HepG2 (cell line): Measurements from ENCODE around the gene MGMT. TPM values are rescaled to one million over a fixed set of nuclear protein-coding genes. Genes with fewer than 3 reads are reported as not detected.

Experiments used
- ATAC-seq: fragments of 200-7000 bp; cut with Tn5 transposase; 3 replicates; pipeline ENCODE4 v1.9.1; 2020; ENCODE audit warnings: mild to moderate bottlenecking, moderate library complexity
- BruUV-seq: library from RNA; stranded (reverse); fragments of 400-500 nt; replicated peaks from 2 replicates; lab custom pipeline; 2021; lab: Mats Ljungman, UMichigan
- CTCF ChIA-PET: fragments of 300-600 bp; formaldehyde crosslinking; extraction: SDS; loops from one replicate; lab custom pipeline; 2021; ENCODE audit warnings: low total read pairs, inconsistent platforms, low intra/inter-chr PET ratio; lab: Yijun Ruan, JAX
- POLR2A ChIA-PET: fragments of 350-600 bp; sonication (Branson Sonifier 250); formaldehyde crosslinking; loops from one replicate; lab custom pipeline; 2020; ENCODE audit warnings: antibody characterized with exemption, inconsistent platforms; lab: Yijun Ruan, JAX
- DNase-seq: peaks from one replicate; pipeline ENCODE4 v3.0.0-alpha.2; 2015; ENCODE audit warnings: low spot score
- FAIRE-seq: peaks from 3 replicates; lab custom pipeline; 2011; peaks lifted over from hg19 to GRCh38; lab: Jason Lieb, UNC
- H2AFZ ChIP-seq: one replicate; pipeline ENCODE4 v1.6.1; 2011; ENCODE audit warnings: low read length, inconsistent platforms
- H3K27ac ChIP-seq: fragments of 300-600 bp; 3 replicates; pipeline ENCODE4 v1.8.0; 2011; ENCODE audit warnings: mixed run types, mild to moderate bottlenecking, mixed read lengths, low read length, inconsistent platforms; ENCODE audit not compliant: insufficient read depth; ENCODE audit errors: extremely low read length
- H3K27me3 ChIP-seq, 2 experiments: fragments of 200-600 bp in 1 of 2; 2 replicates in 1 of 2; 3 replicates in 1 of 2; pipeline versions ENCODE4 v1.6.0 to v1.8.0; 2011; ENCODE audit warnings: low read length in 2 of 2, mild to moderate bottlenecking in 2 of 2, moderate library complexity in 2 of 2, inconsistent platforms in 1 of 2; ENCODE audit not compliant: insufficient read depth in 2 of 2, control insufficient read depth in 1 of 2
- H3K36me3 ChIP-seq, 2 experiments: fragments of 200-600 bp in 1 of 2; replicated peaks in 1 of 2; 2 replicates in 1 of 2; 3 replicates in 1 of 2; pipeline versions ENCODE4 v1.5.1 to v1.8.0; 2011; ENCODE audit warnings: low read length in 2 of 2, inconsistent platforms in 1 of 2; ENCODE audit not compliant: insufficient read depth in 2 of 2, control insufficient read depth in 1 of 2
- H3K4me1 ChIP-seq: 2 replicates; pipeline ENCODE4 v1.5.1; 2012; ENCODE audit warnings: low read length, inconsistent platforms; ENCODE audit not compliant: insufficient read depth
- H3K4me2 ChIP-seq: 2 replicates; pipeline ENCODE4 v1.6.0; 2011; ENCODE audit warnings: low read depth, low read length, inconsistent platforms
- H3K4me3 ChIP-seq, 3 experiments: fragments of 200-600 bp in 1 of 3; sonication (generic), shearing (Covaris generic) in 1 of 3; replicated peaks in 1 of 3; 2 replicates each; pipeline ENCODE4 v1.5.1; 2011 to 2016; ENCODE audit warnings: low read length in 3 of 3, inconsistent platforms in 2 of 3, low read depth in 2 of 3, mild to moderate bottlenecking in 2 of 3, control low read depth in 1 of 3, mixed read lengths in 1 of 3; ENCODE audit not compliant: insufficient read depth in 1 of 3
- H3K79me2 ChIP-seq: one replicate; pipeline ENCODE4 v1.6.1; 2011; ENCODE audit warnings: low read length, inconsistent platforms; ENCODE audit not compliant: insufficient read depth
- H3K9ac ChIP-seq: 2 replicates; pipeline ENCODE4 v1.6.0; 2011; ENCODE audit warnings: mild to moderate bottlenecking, low read depth, low read length, inconsistent platforms; ENCODE audit not compliant: insufficient read depth
- H3K9me3 ChIP-seq: 2 replicates; pipeline ENCODE4 v1.5.1; 2012; ENCODE audit warnings: mild to moderate bottlenecking, low read length
- H4K20me1 ChIP-seq: 2 replicates; pipeline ENCODE4 v1.6.0; 2011; ENCODE audit warnings: inconsistent platforms, mild to moderate bottlenecking, low read length, moderate library complexity; ENCODE audit not compliant: insufficient read depth
- BCL6 ChIP-seq: IDR thresholded peaks from 2 replicates; pipeline ENCODE4 v1.6.1; 2016; ENCODE audit warnings: missing genetic modification reagents, missing compliant biosample characterization
- MED13 ChIP-seq: sonication (generic); formaldehyde crosslinking; IDR thresholded peaks from 2 replicates; pipeline ENCODE4 v1.5.0; 2020; ENCODE audit warnings: missing genetic modification reagents
- MLLT10 ChIP-seq: sonication (generic); formaldehyde crosslinking; IDR thresholded peaks from 2 replicates; pipeline ENCODE4 v1.4.0; 2020; ENCODE audit warnings: missing genetic modification reagents
- RFXANK ChIP-seq: IDR thresholded peaks from 2 replicates; pipeline ENCODE4 v1.6.1; 2016
- STAG1 ChIP-seq: sonication (generic); formaldehyde crosslinking; IDR thresholded peaks from 2 replicates; pipeline ENCODE4 v1.4.0; 2020; ENCODE audit warnings: missing genetic modification reagents
- ZBTB20 ChIP-seq: sonication (generic); formaldehyde crosslinking; IDR thresholded peaks from 2 replicates; pipeline ENCODE4 v1.8.1; 2023; ENCODE audit warnings: missing genetic modification reagents, low read depth, mild to moderate bottlenecking, borderline replicate concordance
- ZMAT3 ChIP-seq: sonication (generic); formaldehyde crosslinking; conservative IDR thresholded peaks from 2 replicates; pipeline ENCODE4 v1.7.0; 2021; ENCODE audit warnings: missing genetic modification reagents
- ZNF251 ChIP-seq: sonication (generic); formaldehyde crosslinking; IDR thresholded peaks from 2 replicates; pipeline ENCODE4 v1.9.0; 2021; ENCODE audit warnings: mild to moderate bottlenecking, missing genetic modification reagents
- ZNF337 ChIP-seq: sonication (generic); formaldehyde crosslinking; IDR thresholded peaks from 2 replicates; pipeline ENCODE4 v1.5.1; 2020; ENCODE audit warnings: missing genetic modification reagents, low read depth, mild to moderate bottlenecking, borderline replicate concordance
- WGBS: methylation state at CpG from one replicate; pipeline ENCODE4 v1.1.6; 2017; ENCODE audit warnings: low lambda C conversion rate; 5-methylcytosine and 5-hydroxymethylcytosine counted together
- in situ Hi-C: cut with HindIII; loops from 2 replicates; pipeline ENCODE4 v1.10.0; 2017; ENCODE audit warnings: low pct_unique_long_range_greater_than_20kb; ENCODE audit not compliant: extremely low pct_ligation_motif_present
- intact Hi-C: fragments of 100-400 bp; cut with micrococcal nuclease; formaldehyde crosslinking; loops from one replicate; pipeline ENCODE4 v1.10.0; 2022; ENCODE audit not compliant: unreplicated experiment
- polyA plus RNA-seq, 8 experiments: library from polyadenylated mRNA; depleted of rRNA in 3 of 8; stranded (reverse) in 7 of 8; unstranded in 1 of 8; fragments of >200 nt; fragmentation: Illumina TruSeq in 4 of 8; extraction: Trizol in 4 of 8; gene quantifications; 2 replicates each; pipeline versions ENCODE4 v1.2.1 to v1.2.3, GENCODE V29; 2011 to 2016; ENCODE audit warnings: low read depth in 4 of 8, missing spikeins in 1 of 8, mixed read lengths in 1 of 8; ENCODE audit not compliant: insufficient read depth in 1 of 8
- total RNA-seq, 5 experiments: library from RNA; depleted of rRNA; stranded (reverse); fragments of >200 nt; fragmentation: Illumina TruSeq; extraction: Trizol; gene quantifications; 2 replicates each; pipeline ENCODE4 v1.2.3, GENCODE V29; 2016; ENCODE audit warnings: low read depth in 1 of 5
- TF ChIP-seq, protein P1 (sequence below): sonication (generic); formaldehyde crosslinking; IDR thresholded peaks from 2 replicates; pipeline ENCODE4 v1.4.0; 2020; ENCODE audit warnings: missing genetic modification reagents
- TF ChIP-seq, protein P2 (sequence below): sonication (generic); formaldehyde crosslinking; IDR thresholded peaks from 2 replicates; pipeline ENCODE4 v1.4.0; 2020; ENCODE audit warnings: missing genetic modification reagents, borderline replicate concordance

Gene MGMT
- total and polyA plus RNA-seq, 2 of the 13 experiments (the other 11 are each of a cell fraction or from before 2014, with no cell fraction given): 12.0 to 19.5 TPM

DNA sequence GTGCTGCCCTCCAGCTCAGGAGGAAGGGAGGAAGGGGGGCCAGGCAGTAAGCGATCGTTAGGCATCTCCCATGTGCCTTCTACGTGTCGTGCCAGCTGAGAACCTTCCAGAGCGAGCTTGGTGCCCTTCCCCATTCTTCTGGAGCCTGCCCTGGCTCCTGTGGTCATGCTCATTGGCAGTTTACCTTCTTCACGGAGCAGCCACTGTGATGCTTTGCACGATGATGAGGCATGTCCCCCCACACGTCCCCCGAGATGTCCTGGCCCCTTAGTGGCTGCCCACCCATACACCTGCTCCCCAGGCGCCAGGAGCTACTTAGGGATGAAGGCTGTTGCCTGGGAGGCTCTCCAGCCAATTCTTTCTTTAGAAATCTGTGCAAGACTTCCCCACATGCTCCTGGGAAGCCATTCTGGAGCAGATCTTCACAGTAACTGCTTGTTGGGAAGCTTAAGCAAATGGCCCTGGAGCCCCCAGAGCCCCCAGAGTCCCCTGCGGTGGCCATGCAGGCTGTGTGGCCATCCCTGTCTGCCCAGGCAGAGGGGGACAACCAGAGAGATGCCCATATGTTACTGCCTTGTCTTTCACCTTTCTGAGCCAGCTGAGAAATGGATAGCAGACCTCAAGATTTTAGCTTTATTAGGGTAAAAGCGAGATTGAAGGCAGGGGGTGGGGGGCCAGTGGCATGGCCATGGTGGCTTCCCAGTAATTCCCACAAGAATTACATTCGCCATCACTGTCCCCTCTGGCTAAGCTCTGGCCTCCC, 298.0 kb downstream of the MGMT start:
- ChIA-PET CTCF (no interaction called here), POLR2A (no interaction called here)
- Histone ChIP-seq H3K79me2 (no peaks in the 10 kb centered on the region), H3K4me2 (no peak overlapping the region), H3K27me3 (no peaks in the 10 kb centered on the region), H2AFZ (no peak overlapping the region), H3K4me1 (no peaks in the 10 kb centered on the region), H3K27ac (no peak overlapping the region), H3K4me3 (no peak overlapping the region), H3K36me3 (no peaks in the 10 kb centered on the region), H3K9ac (no peak overlapping the region), H4K20me1 (no peaks in the 10 kb centered on the region), H3K9me3 (no peaks in the 10 kb centered on the region)
- 71% methylated on average over 3 of the region's 13 CpGs for WGBS
- DNase-seq (no peak), ATAC-seq (no peak), FAIRE-seq (no peak)
- BruUV-seq: no TSS peak
- intact Hi-C loops (no loop called here), in situ Hi-C loops (no loop called here)
- TF ChIP-seq MLLT10 (CRISPR knock-in tag): no peak
- TF ChIP-seq ZNF337: no peak
- TF ChIP-seq ZMAT3 (CRISPR knock-in tag): no peak
- TF ChIP-seq RFXANK (CRISPR knock-in tag): no peak
- no peak for TF ChIP-seq ZNF251
- no peak for TF ChIP-seq BCL6 (CRISPR knock-in tag)
- TF ChIP-seq, protein P1, sequence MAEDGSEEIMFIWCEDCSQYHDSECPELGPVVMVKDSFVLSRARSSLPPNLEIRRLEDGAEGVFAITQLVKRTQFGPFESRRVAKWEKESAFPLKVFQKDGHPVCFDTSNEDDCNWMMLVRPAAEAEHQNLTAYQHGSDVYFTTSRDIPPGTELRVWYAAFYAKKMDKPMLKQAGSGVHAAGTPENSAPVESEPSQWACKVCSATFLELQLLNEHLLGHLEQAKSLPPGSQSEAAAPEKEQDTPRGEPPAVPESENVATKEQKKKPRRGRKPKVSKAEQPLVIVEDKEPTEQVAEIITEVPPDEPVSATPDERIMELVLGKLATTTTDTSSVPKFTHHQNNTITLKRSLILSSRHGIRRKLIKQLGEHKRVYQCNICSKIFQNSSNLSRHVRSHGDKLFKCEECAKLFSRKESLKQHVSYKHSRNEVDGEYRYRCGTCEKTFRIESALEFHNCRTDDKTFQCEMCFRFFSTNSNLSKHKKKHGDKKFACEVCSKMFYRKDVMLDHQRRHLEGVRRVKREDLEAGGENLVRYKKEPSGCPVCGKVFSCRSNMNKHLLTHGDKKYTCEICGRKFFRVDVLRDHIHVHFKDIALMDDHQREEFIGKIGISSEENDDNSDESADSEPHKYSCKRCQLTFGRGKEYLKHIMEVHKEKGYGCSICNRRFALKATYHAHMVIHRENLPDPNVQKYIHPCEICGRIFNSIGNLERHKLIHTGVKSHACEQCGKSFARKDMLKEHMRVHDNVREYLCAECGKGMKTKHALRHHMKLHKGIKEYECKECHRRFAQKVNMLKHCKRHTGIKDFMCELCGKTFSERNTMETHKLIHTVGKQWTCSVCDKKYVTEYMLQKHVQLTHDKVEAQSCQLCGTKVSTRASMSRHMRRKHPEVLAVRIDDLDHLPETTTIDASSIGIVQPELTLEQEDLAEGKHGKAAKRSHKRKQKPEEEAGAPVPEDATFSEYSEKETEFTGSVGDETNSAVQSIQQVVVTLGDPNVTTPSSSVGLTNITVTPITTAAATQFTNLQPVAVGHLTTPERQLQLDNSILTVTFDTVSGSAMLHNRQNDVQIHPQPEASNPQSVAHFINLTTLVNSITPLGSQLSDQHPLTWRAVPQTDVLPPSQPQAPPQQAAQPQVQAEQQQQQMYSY (CRISPR knock-in tag): no peak
- no peak for TF ChIP-seq ZBTB20 (CRISPR knock-in tag)
- TF ChIP-seq STAG1: no peak
- TF ChIP-seq, protein P2, sequence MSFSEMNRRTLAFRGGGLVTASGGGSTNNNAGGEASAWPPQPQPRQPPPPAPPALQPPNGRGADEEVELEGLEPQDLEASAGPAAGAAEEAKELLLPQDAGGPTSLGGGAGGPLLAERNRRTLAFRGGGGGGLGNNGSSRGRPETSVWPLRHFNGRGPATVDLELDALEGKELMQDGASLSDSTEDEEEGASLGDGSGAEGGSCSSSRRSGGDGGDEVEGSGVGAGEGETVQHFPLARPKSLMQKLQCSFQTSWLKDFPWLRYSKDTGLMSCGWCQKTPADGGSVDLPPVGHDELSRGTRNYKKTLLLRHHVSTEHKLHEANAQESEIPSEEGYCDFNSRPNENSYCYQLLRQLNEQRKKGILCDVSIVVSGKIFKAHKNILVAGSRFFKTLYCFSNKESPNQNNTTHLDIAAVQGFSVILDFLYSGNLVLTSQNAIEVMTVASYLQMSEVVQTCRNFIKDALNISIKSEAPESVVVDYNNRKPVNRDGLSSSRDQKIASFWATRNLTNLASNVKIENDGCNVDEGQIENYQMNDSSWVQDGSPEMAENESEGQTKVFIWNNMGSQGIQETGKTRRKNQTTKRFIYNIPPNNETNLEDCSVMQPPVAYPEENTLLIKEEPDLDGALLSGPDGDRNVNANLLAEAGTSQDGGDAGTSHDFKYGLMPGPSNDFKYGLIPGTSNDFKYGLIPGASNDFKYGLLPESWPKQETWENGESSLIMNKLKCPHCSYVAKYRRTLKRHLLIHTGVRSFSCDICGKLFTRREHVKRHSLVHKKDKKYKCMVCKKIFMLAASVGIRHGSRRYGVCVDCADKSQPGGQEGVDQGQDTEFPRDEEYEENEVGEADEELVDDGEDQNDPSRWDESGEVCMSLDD: no peak
- no peak for TF ChIP-seq MED13 (CRISPR knock-in tag)
